CD4-positive, CD25-positive, alpha-beta regulatory T cell (primary cell): ENCODE measurements around the gene NEDD4. TPM values are rescaled to one million over a fixed set of nuclear protein-coding genes. Genes with fewer than 3 reads are reported as not detected.

Source experiments
- ATAC-seq, 2 donors: fragments of 150-1000 bp; cut with Tn5 transposase; one replicate each; pipeline ENCODE4 v1.10.0; 2021; ENCODE audit warnings: low read depth in 2 of 2, moderate number of reproducible peaks in 2 of 2, moderate library complexity in 1 of 2
- DNase-seq, 3 donors: peaks; one replicate each; pipeline versions ENCODE4 v3.0.0 to v3.0.0-alpha.2; 2012 to 2022; ENCODE audit warnings: mixed read lengths in 1 of 3
- H3K27ac ChIP-seq: one replicate; pipeline ENCODE4 v1.7.0; 2013; ENCODE audit warnings: mild to moderate bottlenecking, low read length; ENCODE audit not compliant: insufficient read depth, poor library complexity, severe bottlenecking
- H3K27me3 ChIP-seq: one replicate; pipeline ENCODE4 v1.7.0; 2013; ENCODE audit warnings: low read length; ENCODE audit not compliant: control insufficient read depth, insufficient read depth
- H3K36me3 ChIP-seq: one replicate; pipeline ENCODE4 v1.7.0; 2013; ENCODE audit warnings: mild to moderate bottlenecking, low read length, moderate library complexity; ENCODE audit not compliant: control insufficient read depth, insufficient read depth
- H3K4me1 ChIP-seq: 2 replicates; pipeline ENCODE4 v1.7.0; 2013; ENCODE audit warnings: mild to moderate bottlenecking, low read length; ENCODE audit not compliant: insufficient read depth, control insufficient read depth, poor library complexity, severe bottlenecking
- H3K4me3 ChIP-seq: one replicate; pipeline ENCODE4 v1.7.0; 2013; ENCODE audit warnings: low read depth, mild to moderate bottlenecking, low read length, moderate library complexity
- H3K9me3 ChIP-seq, 2 experiments: 1 replicate in 1 of 2; 2 replicates in 1 of 2; pipeline ENCODE4 v1.7.0; 2013; ENCODE audit warnings: low read length in 2 of 2, mild to moderate bottlenecking in 1 of 2, moderate library complexity in 1 of 2; ENCODE audit not compliant: control insufficient read depth in 2 of 2
- H3K27ac Mint-ChIP-seq, 3 donors: one replicate each; pipeline ENCODE4 v1.8.0; 2020 to 2022; ENCODE audit warnings: mild to moderate bottlenecking in 3 of 3, mixed read lengths in 3 of 3, moderate library complexity in 2 of 3
- H3K27me3 Mint-ChIP-seq: one replicate; pipeline ENCODE4 v1.8.0; 2022; ENCODE audit warnings: mild to moderate bottlenecking, mixed read lengths
- H3K36me3 Mint-ChIP-seq: one replicate; pipeline ENCODE4 v1.8.0; 2020; ENCODE audit warnings: mixed read lengths
- H3K4me1 Mint-ChIP-seq, 4 donors: one replicate each; pipeline ENCODE4 v1.8.0; 2020 to 2022; ENCODE audit warnings: mixed read lengths in 4 of 4, mild to moderate bottlenecking in 1 of 4
- H3K4me3 Mint-ChIP-seq, 4 donors: one replicate each; pipeline ENCODE4 v1.8.0; 2020 to 2022; ENCODE audit warnings: mild to moderate bottlenecking in 4 of 4, mixed read lengths in 4 of 4, moderate library complexity in 3 of 4
- H3K9me3 Mint-ChIP-seq, 7 donors: one replicate each; pipeline ENCODE4 v1.8.0; 2020 to 2022; ENCODE audit warnings: mixed read lengths in 7 of 7, mild to moderate bottlenecking in 3 of 7, moderate library complexity in 2 of 7
- polyA plus RNA-seq, 4 donors: library from polyadenylated mRNA; unstranded; fragments of 300-500 nt; fragmentation: Illumina TruSeq; gene quantifications; one replicate each; pipeline ENCODE4 v1.2.3, GENCODE V29; 2021
- total RNA-seq: library from RNA; stranded (reverse); gene quantifications from one replicate; pipeline ENCODE4 v1.2.3, GENCODE V29; 2022

The NEDD4 gene
- total and polyA plus RNA-seq, 5 donors from 2014 or later: 2.4 to 10.0 (median 5.6) TPM

GRCh38 chr15:55835866-55836265, 157.5 kb downstream of the NEDD4 start:
- Mint-ChIP-seq H3K36me3 (peaks cover 4% of the 10 kb centered on the region), H3K4me1 (no peaks in the 10 kb centered on the region)
- no peaks in the 10 kb centered on the region for H3K27me3 ChIP-seq

GRCh38 chr15:55834331-55834730, 159.1 kb downstream of the NEDD4 start:
- Mint-ChIP-seq H3K4me3 (no peak overlapping the region), H3K9me3 (no peaks in the 10 kb centered on the region), H3K4me1 (peaks cover 8 to 13% (median 10%) of the 10 kb centered on the region in 4 donors), H3K36me3 (peaks cover 4% of the 10 kb centered on the region), H3K27me3 (no peaks in the 10 kb centered on the region), H3K27ac (no peak overlapping the region)
- DNase-seq: no peak
- Histone ChIP-seq H3K4me1 (peaks cover 9% of the 10 kb centered on the region), H3K36me3 (peaks cover 2% of the 10 kb centered on the region), H3K4me3 (no peak overlapping the region), H3K27ac (no peak overlapping the region), H3K9me3 (no peaks in the 10 kb centered on the region), H3K27me3 (no peaks in the 10 kb centered on the region)
- ATAC-seq: no peak

More at GRCh38 chr15:55835866-55836265, 157.5 kb downstream of the NEDD4 start:
- DNase-seq (no peak), ATAC-seq (no peak)
- Histone ChIP-seq H3K27ac (no peak overlapping the region), H3K9me3 (no peaks in the 10 kb centered on the region), H3K4me3 (no peak overlapping the region), H3K4me1 (no peaks in the 10 kb centered on the region), H3K36me3 (peaks cover 6% of the 10 kb centered on the region)
- Mint-ChIP-seq H3K27me3 (no peaks in the 10 kb centered on the region), H3K27ac (no peak overlapping the region), H3K9me3 (no peaks in the 10 kb centered on the region), H3K4me3 (no peak overlapping the region)

GRCh38 chr15:55829826-55830225, 163.6 kb downstream of the NEDD4 start:
- ATAC-seq (peak; percentile 47 to 64), DNase-seq (peak in 2 of 3 donors; percentile 9 to 75)
- Mint-ChIP-seq H3K4me1 (peaks cover 10 to 15% (median 12%) of the 10 kb centered on the region in 4 donors), H3K27ac (peak overlapping the region; percentile 71 to 85 (median 84)), H3K36me3 (no peaks in the 10 kb centered on the region), H3K4me3 (peak overlapping the region in 3 of 4 donors; percentile 1 to 64 (median 5)), H3K27me3 (no peaks in the 10 kb centered on the region), H3K9me3 (no peaks in the 10 kb centered on the region)
- no peaks in the 10 kb centered on the region for H3K36me3 ChIP-seq
- H3K27ac ChIP-seq: no peak overlapping the region
- H3K9me3 ChIP-seq: no peaks in the 10 kb centered on the region
- peaks cover 10% of the 10 kb centered on the region for H3K4me1 ChIP-seq
- no peaks in the 10 kb centered on the region for H3K27me3 ChIP-seq
- peak overlapping the region; percentile 29 for H3K4me3 ChIP-seq

- H3K27ac Mint-ChIP-seq: no peak overlapping the region
- H3K4me1 ChIP-seq: peaks cover 10% of the 10 kb centered on the region
- H3K36me3 Mint-ChIP-seq: no peaks in the 10 kb centered on the region
- H3K4me3 ChIP-seq: no peak overlapping the region
- no peaks in the 10 kb centered on the region for H3K9me3 ChIP-seq
- H3K27me3 ChIP-seq: no peaks in the 10 kb centered on the region
- peaks cover 10 to 15% (median 12%) of the 10 kb centered on the region in 4 donors for H3K4me1 Mint-ChIP-seq
- ATAC-seq (no peak), DNase-seq (no peak)
- no peak overlapping the region for H3K4me3 Mint-ChIP-seq
- no peaks in the 10 kb centered on the region for H3K27me3 Mint-ChIP-seq
- H3K9me3 Mint-ChIP-seq: no peaks in the 10 kb centered on the region
- H3K36me3 ChIP-seq: no peaks in the 10 kb centered on the region
- H3K27ac ChIP-seq: no peak overlapping the region
Observed at GRCh38 chr15:55827955-55828354, 165.5 kb downstream of the NEDD4 start.

- no peak for DNase-seq
- H3K4me3 Mint-ChIP-seq: no peak overlapping the region
- Histone ChIP-seq H3K4me1 (peaks cover 10% of the 10 kb centered on the region), H3K27ac (no peak overlapping the region), H3K4me3 (no peak overlapping the region), H3K27me3 (no peaks in the 10 kb centered on the region), H3K36me3 (no peaks in the 10 kb centered on the region), H3K9me3 (no peaks in the 10 kb centered on the region)
- H3K4me1 Mint-ChIP-seq: peaks cover 10 to 15% (median 12%) of the 10 kb centered on the region in 4 donors
- H3K36me3 Mint-ChIP-seq: no peaks in the 10 kb centered on the region
- ATAC-seq: no peak
- no peak overlapping the region for H3K27ac Mint-ChIP-seq
- H3K9me3 Mint-ChIP-seq: no peaks in the 10 kb centered on the region
- H3K27me3 Mint-ChIP-seq: no peaks in the 10 kb centered on the region
Observed at GRCh38 chr15:55827204-55827603, 166.2 kb downstream of the NEDD4 start.

- Mint-ChIP-seq H3K27me3 (no peaks in the 10 kb centered on the region), H3K9me3 (peaks cover 0 to 3% (median 0%) of the 10 kb centered on the region in 7 donors), H3K4me3 (no peak overlapping the region), H3K4me1 (peaks cover 5 to 9% (median 9%) of the 10 kb centered on the region in 4 donors), H3K36me3 (no peaks in the 10 kb centered on the region), H3K27ac (no peak overlapping the region)
- ATAC-seq: no peak
- H3K27ac ChIP-seq: no peak overlapping the region
- DNase-seq: no peak
- H3K27me3 ChIP-seq: no peaks in the 10 kb centered on the region
- H3K36me3 ChIP-seq: no peaks in the 10 kb centered on the region
- no peaks in the 10 kb centered on the region for H3K9me3 ChIP-seq
- peaks cover 6% of the 10 kb centered on the region for H3K4me1 ChIP-seq
- no peak overlapping the region for H3K4me3 ChIP-seq
Observed at GRCh38 chr15:55824857-55825613, 168.4 kb downstream of the NEDD4 start.

- H3K36me3 Mint-ChIP-seq: no peaks in the 10 kb centered on the region
- peaks cover 1% of the 10 kb centered on the region for H3K27me3 Mint-ChIP-seq
- H3K27ac Mint-ChIP-seq: no peak overlapping the region
- H3K4me1 Mint-ChIP-seq: peaks cover 0 to 2% (median 0%) of the 10 kb centered on the region in 4 donors
- no peak overlapping the region for H3K4me3 ChIP-seq
- no peaks in the 10 kb centered on the region for H3K4me1 ChIP-seq
- no peaks in the 10 kb centered on the region for H3K9me3 ChIP-seq
- no peak for ATAC-seq
- H3K4me3 Mint-ChIP-seq: no peak overlapping the region
- no peak for DNase-seq
- no peaks in the 10 kb centered on the region for H3K27me3 ChIP-seq
- peaks cover 0 to 3% (median 0%) of the 10 kb centered on the region in 7 donors for H3K9me3 Mint-ChIP-seq
- no peak overlapping the region for H3K27ac ChIP-seq
- no peaks in the 10 kb centered on the region for H3K36me3 ChIP-seq
Observed at GRCh38 chr15:55823699-55824340, 169.6 kb downstream of the NEDD4 start.
